Vagina (tissue), 2 donors: ENCODE measurements around the gene LRP11. TPM values are rescaled to one million over a fixed set of nuclear protein-coding genes. Genes with fewer than 3 reads are reported as not detected.

ENCODE experiments used
- DNase-seq, 2 donors: peaks; one replicate each; pipeline ENCODE4 v3.0.0-alpha.2; 2017; ENCODE audit errors: extremely low spot score in 2 of 2
- H3K27ac ChIP-seq: fragments of 200-600 bp; sonication (generic); one replicate; pipeline ENCODE4 v1.5.1; 2019
- H3K27me3 ChIP-seq: fragments of 200-600 bp; sonication (generic); one replicate; pipeline ENCODE4 v1.5.1; 2019
- H3K36me3 ChIP-seq, 2 donors: fragments of 200-600 bp; sonication (generic); one replicate each; pipeline ENCODE4 v1.5.1; 2017 to 2019
- H3K4me1 ChIP-seq: fragments of 200-600 bp; sonication (generic); one replicate; pipeline ENCODE4 v1.5.1; 2019
- H3K4me3 ChIP-seq, 2 donors: fragments of 200-600 bp; sonication (generic); 1 replicate in 1 of 2; 2 replicates in 1 of 2; pipeline ENCODE4 v1.5.1; 2016 to 2019
- H3K9me3 ChIP-seq: fragments of 200-600 bp; sonication (generic); one replicate; pipeline ENCODE4 v1.5.1; 2019
- POLR2A ChIP-seq, 2 donors: fragments of 450-650 bp; IDR thresholded peaks; one replicate each; pipeline ENCODE4 v1.6.1; 2017; ENCODE audit warnings: antibody characterized with exemption in 2 of 2, mild to moderate bottlenecking in 2 of 2, moderate library complexity in 2 of 2
- POLR2AphosphoS5 ChIP-seq, 2 donors: sonication (generic); formaldehyde crosslinking; IDR thresholded peaks; one replicate each; pipeline ENCODE4 v1.9.0; 2017; ENCODE audit warnings: antibody characterized with exemption in 2 of 2, mild to moderate bottlenecking in 2 of 2, low read depth in 1 of 2; ENCODE audit not compliant: insufficient read depth in 1 of 2
- intact Hi-C: fragments of 100-400 bp; cut with DNase I; formaldehyde crosslinking; loops from one replicate; pipeline ENCODE4 v1.15.1; 2023
- total RNA-seq: library from RNA; depleted of rRNA; stranded (reverse); fragments of >200 nt; gene quantifications from one replicate; pipeline ENCODE4 v1.2.3, GENCODE V29; 2016
- TF ChIP-seq, protein P1 (sequence below), 3 experiments: fragments of 450-650 bp in 2 of 3; fragments of 200-600 bp in 1 of 3; sonication (generic) in 1 of 3; IDR thresholded peaks; one replicate each; pipeline ENCODE4 v1.5.1; 2017 to 2019; ENCODE audit warnings: antibody characterized with exemption in 3 of 3, mild to moderate bottlenecking in 2 of 3, moderate library complexity in 2 of 3

LRP11 gene
- total RNA-seq, 1 donor from 2014 or later: 35.1 TPM

DNA sequence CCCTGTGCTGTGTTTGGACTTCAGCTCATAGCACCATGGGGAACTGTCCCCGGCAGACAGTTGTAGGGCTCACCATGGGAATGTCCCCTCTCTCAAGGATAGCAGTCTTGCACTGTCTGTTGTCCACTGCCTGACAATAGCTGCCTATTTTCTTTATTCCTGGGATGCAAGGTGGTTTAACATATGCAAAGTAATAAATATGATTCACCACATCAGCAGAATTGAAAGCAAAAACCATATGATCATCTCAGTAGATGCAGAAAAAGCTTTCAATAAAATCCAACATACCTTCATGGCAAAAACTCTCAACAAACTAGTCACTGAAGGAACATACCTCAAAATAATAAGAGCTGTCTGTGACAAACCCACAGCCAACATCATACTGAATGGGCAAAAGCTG, 13.5 kb upstream of the LRP11 start:
- Histone ChIP-seq H3K9me3 (no peaks in the 10 kb centered on the region), H3K27ac (no peak overlapping the region), H3K36me3 (no peaks in the 10 kb centered on the region), H3K27me3 (no peaks in the 10 kb centered on the region), H3K4me3 (no peak overlapping the region), H3K4me1 (no peaks in the 10 kb centered on the region)
- DNase-seq: no peak
- intact Hi-C loops: no loop called here
- TF ChIP-seq POLR2AphosphoS5 (IDR thresholded peaks at IDR 0.05; ENCODE audit: insufficient read depth in 1 of 2, low read depth in 1 of 2): no peak
- TF ChIP-seq, protein P1, sequence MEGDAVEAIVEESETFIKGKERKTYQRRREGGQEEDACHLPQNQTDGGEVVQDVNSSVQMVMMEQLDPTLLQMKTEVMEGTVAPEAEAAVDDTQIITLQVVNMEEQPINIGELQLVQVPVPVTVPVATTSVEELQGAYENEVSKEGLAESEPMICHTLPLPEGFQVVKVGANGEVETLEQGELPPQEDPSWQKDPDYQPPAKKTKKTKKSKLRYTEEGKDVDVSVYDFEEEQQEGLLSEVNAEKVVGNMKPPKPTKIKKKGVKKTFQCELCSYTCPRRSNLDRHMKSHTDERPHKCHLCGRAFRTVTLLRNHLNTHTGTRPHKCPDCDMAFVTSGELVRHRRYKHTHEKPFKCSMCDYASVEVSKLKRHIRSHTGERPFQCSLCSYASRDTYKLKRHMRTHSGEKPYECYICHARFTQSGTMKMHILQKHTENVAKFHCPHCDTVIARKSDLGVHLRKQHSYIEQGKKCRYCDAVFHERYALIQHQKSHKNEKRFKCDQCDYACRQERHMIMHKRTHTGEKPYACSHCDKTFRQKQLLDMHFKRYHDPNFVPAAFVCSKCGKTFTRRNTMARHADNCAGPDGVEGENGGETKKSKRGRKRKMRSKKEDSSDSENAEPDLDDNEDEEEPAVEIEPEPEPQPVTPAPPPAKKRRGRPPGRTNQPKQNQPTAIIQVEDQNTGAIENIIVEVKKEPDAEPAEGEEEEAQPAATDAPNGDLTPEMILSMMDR (IDR thresholded peaks at IDR 0.05): no peak

DNA sequence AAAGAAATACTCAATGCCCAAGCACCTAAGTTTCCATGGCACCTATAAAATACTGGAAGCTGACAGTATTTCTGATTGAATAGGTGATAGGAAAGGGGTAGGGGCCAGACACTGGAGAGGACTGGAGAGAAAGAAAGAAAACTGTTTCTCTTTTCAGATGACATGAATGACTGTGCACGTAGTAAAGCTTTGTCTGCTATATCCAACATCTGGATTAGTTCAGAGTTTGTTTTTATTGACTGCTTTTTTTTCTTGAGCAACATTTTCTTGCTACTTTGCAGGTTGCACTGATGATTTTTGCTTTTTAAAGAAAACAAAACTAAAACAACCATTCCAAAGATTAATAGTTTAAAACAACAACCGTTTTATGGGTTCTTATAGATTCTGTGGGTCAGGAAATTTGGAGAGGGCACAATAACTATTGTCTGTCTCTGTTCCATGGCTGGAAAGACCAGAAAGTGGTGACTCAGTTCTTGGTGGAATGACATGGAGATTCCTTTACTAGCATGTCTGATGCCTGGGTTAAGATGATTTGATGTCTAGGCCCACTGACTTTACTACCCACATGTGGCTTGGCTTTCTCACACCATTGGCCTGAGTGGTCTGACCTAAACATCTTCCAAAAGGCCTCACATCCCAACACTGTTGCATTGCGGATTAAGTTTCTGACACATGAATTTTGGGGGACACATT, 12.2 kb upstream of the LRP11 start:
- intact Hi-C loops: no loop called here
- TF ChIP-seq POLR2A (IDR thresholded peaks at IDR 0.05) (no peak), POLR2AphosphoS5 (IDR thresholded peaks at IDR 0.05; ENCODE audit: insufficient read depth in 1 of 2, low read depth in 1 of 2) (no peak)
- TF ChIP-seq, protein P1 (IDR thresholded peaks at IDR 0.05): no peak
- Histone ChIP-seq H3K9me3 (no peaks in the 10 kb centered on the region), H3K4me3 (no peak overlapping the region), H3K36me3 (no peaks in the 10 kb centered on the region), H3K27ac (no peak overlapping the region), H3K27me3 (no peaks in the 10 kb centered on the region), H3K4me1 (no peaks in the 10 kb centered on the region)
- DNase-seq: no peak

DNA sequence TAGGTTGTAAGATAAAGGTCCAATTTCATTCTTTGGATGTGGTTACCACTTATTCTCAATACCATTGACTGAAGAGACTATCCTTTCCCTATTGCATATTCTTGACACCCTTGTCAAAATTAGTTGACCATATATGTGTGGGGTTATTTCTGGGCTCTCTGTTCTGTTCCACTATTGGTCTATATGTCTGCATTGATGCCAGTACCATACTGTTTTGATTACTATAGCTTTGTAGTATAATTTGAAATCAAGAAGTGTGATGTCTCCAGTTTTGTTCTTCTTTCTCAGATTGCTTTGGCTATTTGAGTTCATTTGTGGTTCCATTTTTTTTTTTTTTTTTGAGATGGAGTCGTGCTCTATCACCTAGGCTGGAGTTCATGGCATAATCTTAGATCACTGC, 8.1 kb upstream of the LRP11 start:
- TF ChIP-seq, protein P1 (IDR thresholded peaks at IDR 0.05): no peak
- TF ChIP-seq POLR2A (IDR thresholded peaks at IDR 0.05) (no peak), POLR2AphosphoS5 (IDR thresholded peaks at IDR 0.05; ENCODE audit: insufficient read depth in 1 of 2, low read depth in 1 of 2) (no peak)
- intact Hi-C loops: no loop called here
- no peaks in the 10 kb centered on the region for H3K27me3 ChIP-seq

DNA sequence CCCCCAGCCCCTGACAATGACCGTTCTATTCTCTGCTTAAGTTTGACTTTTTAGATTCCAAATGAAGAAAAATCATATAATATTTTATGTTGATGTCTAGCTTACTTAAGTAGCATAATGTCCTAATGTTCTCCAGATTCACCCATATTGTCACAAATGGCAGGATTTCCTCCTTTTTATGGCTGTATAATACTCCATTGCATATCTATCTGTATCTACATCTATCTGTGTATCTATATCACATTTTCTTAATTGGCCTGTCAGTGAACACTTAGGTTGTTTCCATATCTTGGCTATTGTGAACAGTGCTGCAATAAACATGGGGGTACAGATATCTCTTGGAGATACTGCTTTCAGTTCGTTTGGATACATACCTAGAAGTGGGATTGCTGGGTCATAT, 7.0 kb upstream of the LRP11 start:
- no peaks in the 10 kb centered on the region for H3K4me1 ChIP-seq
- DNase-seq: no peak
- no peaks in the 10 kb centered on the region for H3K36me3 ChIP-seq
- H3K27ac ChIP-seq: no peak overlapping the region
- TF ChIP-seq POLR2A (IDR thresholded peaks at IDR 0.05) (no peak), POLR2AphosphoS5 (IDR thresholded peaks at IDR 0.05; ENCODE audit: insufficient read depth in 1 of 2, low read depth in 1 of 2) (no peak)
- TF ChIP-seq, protein P1 (IDR thresholded peaks at IDR 0.05): no peak
- no peak overlapping the region for H3K4me3 ChIP-seq
- H3K9me3 ChIP-seq: no peaks in the 10 kb centered on the region
- intact Hi-C loops: no loop called here
- H3K27me3 ChIP-seq: no peaks in the 10 kb centered on the region

More for the DNA sequence above, 8.1 kb upstream of the LRP11 start:
- H3K4me1 ChIP-seq: no peaks in the 10 kb centered on the region
- no peak for DNase-seq
- H3K4me3 ChIP-seq: no peak overlapping the region
- no peak overlapping the region for H3K27ac ChIP-seq
- H3K36me3 ChIP-seq: no peaks in the 10 kb centered on the region
- no peaks in the 10 kb centered on the region for H3K9me3 ChIP-seq

DNA sequence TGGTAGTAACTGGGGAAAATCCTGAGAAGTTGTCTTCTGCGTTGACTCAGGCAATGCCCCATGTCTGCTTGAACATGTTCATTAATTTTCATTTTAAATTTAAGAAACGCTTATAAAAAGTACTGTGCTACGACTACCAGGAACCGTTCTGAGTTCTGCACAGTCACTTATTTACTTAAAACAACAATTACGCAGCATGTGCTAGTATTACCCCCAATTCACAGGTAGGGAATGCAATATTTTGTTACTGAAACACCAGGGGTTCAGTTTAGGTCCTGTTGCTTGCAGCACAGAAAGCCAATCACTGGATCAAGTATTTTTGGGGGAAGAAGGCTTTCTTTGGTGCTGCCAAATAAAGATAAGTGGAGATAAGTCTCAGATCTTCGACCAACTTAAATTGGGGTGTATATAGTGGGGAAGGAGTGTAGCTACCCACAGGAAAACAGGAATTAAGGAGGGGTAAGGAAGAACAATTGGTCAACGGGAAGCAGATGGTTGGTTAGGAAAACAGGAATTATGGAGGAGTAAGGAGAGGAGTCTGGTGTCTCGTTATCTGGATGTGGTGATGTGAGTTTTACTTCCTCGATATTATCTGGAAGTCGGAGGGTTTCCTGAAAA, 5.2 kb upstream of the LRP11 start:
- no peak for DNase-seq
- Histone ChIP-seq H3K36me3 (no peaks in the 10 kb centered on the region), H3K27ac (no peak overlapping the region), H3K9me3 (no peaks in the 10 kb centered on the region), H3K4me3 (no peak overlapping the region), H3K27me3 (no peaks in the 10 kb centered on the region), H3K4me1 (peaks cover 5% of the 10 kb centered on the region)
- intact Hi-C loops: no loop called here
- TF ChIP-seq POLR2A (IDR thresholded peaks at IDR 0.05) (no peak), POLR2AphosphoS5 (IDR thresholded peaks at IDR 0.05; ENCODE audit: insufficient read depth in 1 of 2, low read depth in 1 of 2) (no peak)
- TF ChIP-seq, protein P1 (IDR thresholded peaks at IDR 0.05): no peak
